H1 (cell line): ENCODE results near the gene LIAS.
A peak's percentile ranks its signal among the peaks of the same experiment; 100 is the strongest.

Experiments used
- CREB1 ChIP-seq: IDR thresholded peaks from 2 replicates; pipeline ENCODE4 v1.6.1; 2012; ENCODE audit warnings: inconsistent platforms
- MAX ChIP-seq: IDR thresholded peaks from 2 replicates; pipeline ENCODE4 v1.6.1; 2012; ENCODE audit warnings: inconsistent platforms
- POLR2A ChIP-seq, 2 experiments: IDR thresholded peaks; 1 replicate in 1 of 2; 2 replicates in 1 of 2; pipeline ENCODE4 v1.6.1; 2011; ENCODE audit warnings: low read depth in 2 of 2, low read length in 2 of 2, mild to moderate bottlenecking in 2 of 2; ENCODE audit errors: control extremely low read depth in 1 of 2
- TF ChIP-seq, protein P1 (sequence below), 3 experiments: IDR thresholded peaks; 1 replicate in 2 of 3; 2 replicates in 1 of 3; pipeline versions ENCODE4 v1.5.1 to v1.6.1; 2011; ENCODE audit warnings: low read length in 3 of 3, mild to moderate bottlenecking in 3 of 3, inconsistent platforms in 2 of 3, low read depth in 1 of 3, moderate library complexity in 1 of 3; ENCODE audit not compliant: insufficient read depth in 1 of 3; ENCODE audit errors: control extremely low read depth in 1 of 3
- TF ChIP-seq, protein P2 (sequence below): IDR thresholded peaks from 2 replicates; pipeline ENCODE4 v1.6.1; 2012; ENCODE audit warnings: inconsistent platforms

DNA sequence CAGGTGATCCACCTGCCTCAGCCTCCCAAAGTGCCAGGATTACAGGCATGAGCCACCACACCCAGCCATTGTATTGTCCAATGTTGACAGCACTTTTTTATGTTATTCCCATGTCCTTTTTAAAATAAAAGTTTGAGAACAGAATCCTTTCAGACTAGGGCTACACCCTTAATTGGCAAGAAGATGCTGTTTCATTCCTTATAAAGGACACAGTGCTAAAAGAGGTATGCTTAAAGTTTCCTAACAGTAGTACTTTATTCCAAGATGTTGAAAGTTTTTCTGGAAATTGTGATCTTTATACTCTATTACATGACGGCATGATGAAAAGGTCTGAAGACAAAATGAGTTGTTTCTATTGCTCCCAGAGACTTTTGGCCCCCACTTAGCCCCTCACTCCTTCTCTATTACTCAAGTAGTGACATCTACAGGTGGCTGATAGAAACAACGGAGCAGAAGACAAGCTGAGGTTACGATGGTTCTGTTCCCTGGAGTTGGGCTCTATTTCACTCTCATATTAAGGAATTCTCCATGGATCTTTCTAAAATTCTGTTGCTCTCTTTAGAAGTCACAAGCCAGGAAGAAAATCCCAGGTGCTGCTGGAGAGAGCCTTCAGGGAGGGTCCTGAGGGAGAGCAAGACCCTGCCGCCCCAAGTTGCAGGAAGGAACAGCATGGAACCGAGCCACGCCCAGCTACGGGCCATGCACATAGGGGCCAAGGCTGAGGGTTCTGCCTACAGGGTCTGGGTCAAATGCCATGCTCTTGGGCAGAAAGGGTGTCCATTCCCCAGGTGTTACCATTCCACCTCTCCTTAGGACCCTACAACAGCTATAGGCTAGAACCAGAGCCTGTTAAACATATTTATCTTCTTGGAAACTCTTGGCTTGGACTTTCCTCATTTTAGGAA, 22.9 kb upstream of the LIAS start:
- TF ChIP-seq POLR2A (IDR thresholded peaks at IDR 0.05; ENCODE audit: control extremely low read depth in 1 of 2, low read depth in 2 of 2, low read length in 2 of 2) (no peak), MAX (no peak), CREB1 (no peak)
- TF ChIP-seq, protein P1, sequence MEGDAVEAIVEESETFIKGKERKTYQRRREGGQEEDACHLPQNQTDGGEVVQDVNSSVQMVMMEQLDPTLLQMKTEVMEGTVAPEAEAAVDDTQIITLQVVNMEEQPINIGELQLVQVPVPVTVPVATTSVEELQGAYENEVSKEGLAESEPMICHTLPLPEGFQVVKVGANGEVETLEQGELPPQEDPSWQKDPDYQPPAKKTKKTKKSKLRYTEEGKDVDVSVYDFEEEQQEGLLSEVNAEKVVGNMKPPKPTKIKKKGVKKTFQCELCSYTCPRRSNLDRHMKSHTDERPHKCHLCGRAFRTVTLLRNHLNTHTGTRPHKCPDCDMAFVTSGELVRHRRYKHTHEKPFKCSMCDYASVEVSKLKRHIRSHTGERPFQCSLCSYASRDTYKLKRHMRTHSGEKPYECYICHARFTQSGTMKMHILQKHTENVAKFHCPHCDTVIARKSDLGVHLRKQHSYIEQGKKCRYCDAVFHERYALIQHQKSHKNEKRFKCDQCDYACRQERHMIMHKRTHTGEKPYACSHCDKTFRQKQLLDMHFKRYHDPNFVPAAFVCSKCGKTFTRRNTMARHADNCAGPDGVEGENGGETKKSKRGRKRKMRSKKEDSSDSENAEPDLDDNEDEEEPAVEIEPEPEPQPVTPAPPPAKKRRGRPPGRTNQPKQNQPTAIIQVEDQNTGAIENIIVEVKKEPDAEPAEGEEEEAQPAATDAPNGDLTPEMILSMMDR (IDR thresholded peaks at IDR 0.05; ENCODE audit: control extremely low read depth in 1 of 3, insufficient read depth in 1 of 3, low read depth in 1 of 3, low read length in 3 of 3): peak in 2 of 3 experiments; percentile 52 to 64; a peak in 3 of 4 replicates
- TF ChIP-seq, protein P2, sequence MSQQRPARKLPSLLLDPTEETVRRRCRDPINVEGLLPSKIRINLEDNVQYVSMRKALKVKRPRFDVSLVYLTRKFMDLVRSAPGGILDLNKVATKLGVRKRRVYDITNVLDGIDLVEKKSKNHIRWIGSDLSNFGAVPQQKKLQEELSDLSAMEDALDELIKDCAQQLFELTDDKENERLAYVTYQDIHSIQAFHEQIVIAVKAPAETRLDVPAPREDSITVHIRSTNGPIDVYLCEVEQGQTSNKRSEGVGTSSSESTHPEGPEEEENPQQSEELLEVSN: no peak
